Choroid plexus epithelial cell (primary cell): ENCODE results near the gene SIX1.

ENCODE experiments used
- DNase-seq: peaks from one replicate; pipeline ENCODE4 v3.0.0-alpha.2; 2010; ENCODE audit warnings: low read depth
- H3K4me3 ChIP-seq: 2 replicates; pipeline ENCODE4 v1.5.1; 2011; ENCODE audit warnings: low read depth, mild to moderate bottlenecking, control low read depth, low read length, moderate library complexity
- CTCF ChIP-seq: conservative IDR thresholded peaks from 2 replicates; pipeline ENCODE4 v1.5.1; 2011; ENCODE audit warnings: low read depth, mild to moderate bottlenecking, control low read depth, inconsistent platforms, low read length, moderate library complexity

The SIX1 gene

GRCh38 chr14:60645126-60645741 lies 4.0 kb downstream of the SIX1 start:
- no peak for TF ChIP-seq CTCF
- no peak for DNase-seq
- H3K4me3 ChIP-seq: peak overlapping the region; percentile 32

DNA sequence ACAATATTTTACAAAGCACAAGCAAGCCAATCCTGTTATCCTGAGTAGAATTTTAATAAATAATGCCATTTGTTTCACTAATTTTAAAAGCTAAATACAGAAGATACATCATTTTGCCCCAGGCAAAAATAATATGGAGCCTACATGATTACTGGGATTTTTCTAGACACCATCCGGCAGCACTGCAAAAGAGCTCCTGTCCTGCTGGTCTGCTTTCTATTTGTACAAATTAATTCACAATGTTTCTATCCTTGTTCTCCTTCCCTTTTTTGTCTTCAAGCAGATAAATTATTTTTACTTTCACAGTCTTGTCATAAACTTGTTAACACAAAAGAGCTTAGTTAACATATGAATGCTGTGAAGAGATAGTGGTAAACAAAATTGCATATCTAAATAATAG lies 4.6 kb downstream of the SIX1 start:
- H3K4me3 ChIP-seq: peak overlapping the region; percentile 32
- DNase-seq: no peak
- TF ChIP-seq CTCF: no peak

GRCh38 chr14:60643463-60644314 lies 5.6 kb downstream of the SIX1 start:
- peak; percentile 47 for DNase-seq
- peak; percentile 23 for TF ChIP-seq CTCF
- H3K4me3 ChIP-seq: peak overlapping the region; percentile 34

DNA sequence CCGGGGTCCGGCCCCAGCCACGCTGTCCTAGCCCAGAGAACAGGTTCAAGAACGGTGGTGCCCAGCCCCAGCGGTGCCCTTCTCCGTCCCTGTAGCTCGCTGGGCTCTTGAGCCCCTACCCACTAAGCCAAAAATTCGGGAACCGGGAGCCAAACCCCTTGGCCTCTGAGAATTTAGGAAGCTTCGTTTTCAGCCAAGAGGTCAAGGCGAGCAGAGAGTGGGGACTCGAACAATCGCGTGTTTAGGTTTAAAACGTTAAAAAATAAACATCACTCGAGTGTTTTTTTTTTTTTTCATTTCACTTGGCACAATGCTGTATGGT lies 6.2 kb downstream of the SIX1 start:
- no peak for DNase-seq
- TF ChIP-seq CTCF: no peak
- no peak overlapping the region for H3K4me3 ChIP-seq

GRCh38 chr14:60642270-60643140 lies 6.8 kb downstream of the SIX1 start:
- no peak overlapping the region for H3K4me3 ChIP-seq
- no peak for TF ChIP-seq CTCF
- no peak for DNase-seq

DNA sequence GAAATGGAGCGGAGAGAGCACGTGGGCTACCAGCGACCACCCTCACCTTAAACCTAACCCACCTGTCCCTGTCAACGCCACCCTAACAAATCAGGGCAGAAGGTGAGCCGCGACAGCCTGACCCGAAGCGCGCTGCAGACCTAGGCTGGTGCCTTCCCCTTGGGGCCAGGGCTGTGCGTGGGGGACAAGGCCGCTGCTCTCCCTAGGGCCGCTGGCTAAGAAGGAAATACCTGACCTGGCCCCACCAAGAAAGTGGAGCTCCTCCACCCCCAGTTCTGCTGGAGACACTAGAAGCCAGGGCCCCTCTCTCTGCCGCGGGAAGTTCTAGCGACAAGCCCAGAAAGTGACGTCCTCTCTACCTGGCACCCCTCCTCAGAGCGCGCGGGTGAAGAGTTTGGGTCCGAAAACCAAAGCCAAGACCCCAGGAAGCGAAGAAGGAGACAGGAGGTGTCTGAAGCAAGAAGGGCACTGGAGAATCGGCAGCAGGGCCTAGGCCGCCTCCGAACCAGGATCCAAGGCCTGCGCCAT lies 7.5 kb downstream of the SIX1 start:
- no peak for DNase-seq
- no peak for TF ChIP-seq CTCF
- no peak overlapping the region for H3K4me3 ChIP-seq
